22Rv1 (cell line): ENCODE data around the gene ALDH4A1.

ENCODE experiments used
- ZFX ChIP-seq: fragments of 450-650 bp; IDR thresholded peaks from 2 replicates; pipeline ENCODE4 v1.6.1; 2017; ENCODE audit warnings: antibody characterized with exemption, borderline replicate concordance
- TF ChIP-seq, protein P1 (sequence below): fragments of 450-650 bp; IDR thresholded peaks from 2 replicates; pipeline ENCODE4 v1.5.1; 2017; ENCODE audit warnings: mild to moderate bottlenecking

DNA sequence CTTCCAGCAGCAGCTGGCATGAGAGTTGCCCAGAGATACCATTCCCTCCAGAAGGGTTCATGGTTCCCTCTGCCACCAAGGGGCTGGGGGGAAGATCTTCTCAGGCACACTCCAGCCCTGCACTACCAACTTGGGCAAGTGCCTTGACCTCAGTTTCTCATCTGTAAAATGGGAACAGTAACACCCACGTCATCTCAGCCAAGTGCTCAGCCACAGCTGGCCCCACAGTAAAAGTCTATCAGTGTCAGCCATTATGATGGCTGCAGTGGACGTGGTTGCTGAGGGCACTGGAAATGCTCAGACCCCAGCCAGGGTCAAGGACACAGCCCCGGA lies 26.6 kb downstream of the ALDH4A1 start:
- TF ChIP-seq, protein P1, sequence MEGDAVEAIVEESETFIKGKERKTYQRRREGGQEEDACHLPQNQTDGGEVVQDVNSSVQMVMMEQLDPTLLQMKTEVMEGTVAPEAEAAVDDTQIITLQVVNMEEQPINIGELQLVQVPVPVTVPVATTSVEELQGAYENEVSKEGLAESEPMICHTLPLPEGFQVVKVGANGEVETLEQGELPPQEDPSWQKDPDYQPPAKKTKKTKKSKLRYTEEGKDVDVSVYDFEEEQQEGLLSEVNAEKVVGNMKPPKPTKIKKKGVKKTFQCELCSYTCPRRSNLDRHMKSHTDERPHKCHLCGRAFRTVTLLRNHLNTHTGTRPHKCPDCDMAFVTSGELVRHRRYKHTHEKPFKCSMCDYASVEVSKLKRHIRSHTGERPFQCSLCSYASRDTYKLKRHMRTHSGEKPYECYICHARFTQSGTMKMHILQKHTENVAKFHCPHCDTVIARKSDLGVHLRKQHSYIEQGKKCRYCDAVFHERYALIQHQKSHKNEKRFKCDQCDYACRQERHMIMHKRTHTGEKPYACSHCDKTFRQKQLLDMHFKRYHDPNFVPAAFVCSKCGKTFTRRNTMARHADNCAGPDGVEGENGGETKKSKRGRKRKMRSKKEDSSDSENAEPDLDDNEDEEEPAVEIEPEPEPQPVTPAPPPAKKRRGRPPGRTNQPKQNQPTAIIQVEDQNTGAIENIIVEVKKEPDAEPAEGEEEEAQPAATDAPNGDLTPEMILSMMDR = no peak
- no peak for TF ChIP-seq ZFX
